ENCODE results near the gene CDH24. TPM values are rescaled to one million over a fixed set of nuclear protein-coding genes. Genes with fewer than 3 reads are reported as not detected.

Gene CDH24
- total and polyA plus RNA-seq, 2 of the 13 experiments (the other 11 are each of a cell fraction or from before 2014, with no cell fraction given) = 0.69 to 0.99 TPM

DNA sequence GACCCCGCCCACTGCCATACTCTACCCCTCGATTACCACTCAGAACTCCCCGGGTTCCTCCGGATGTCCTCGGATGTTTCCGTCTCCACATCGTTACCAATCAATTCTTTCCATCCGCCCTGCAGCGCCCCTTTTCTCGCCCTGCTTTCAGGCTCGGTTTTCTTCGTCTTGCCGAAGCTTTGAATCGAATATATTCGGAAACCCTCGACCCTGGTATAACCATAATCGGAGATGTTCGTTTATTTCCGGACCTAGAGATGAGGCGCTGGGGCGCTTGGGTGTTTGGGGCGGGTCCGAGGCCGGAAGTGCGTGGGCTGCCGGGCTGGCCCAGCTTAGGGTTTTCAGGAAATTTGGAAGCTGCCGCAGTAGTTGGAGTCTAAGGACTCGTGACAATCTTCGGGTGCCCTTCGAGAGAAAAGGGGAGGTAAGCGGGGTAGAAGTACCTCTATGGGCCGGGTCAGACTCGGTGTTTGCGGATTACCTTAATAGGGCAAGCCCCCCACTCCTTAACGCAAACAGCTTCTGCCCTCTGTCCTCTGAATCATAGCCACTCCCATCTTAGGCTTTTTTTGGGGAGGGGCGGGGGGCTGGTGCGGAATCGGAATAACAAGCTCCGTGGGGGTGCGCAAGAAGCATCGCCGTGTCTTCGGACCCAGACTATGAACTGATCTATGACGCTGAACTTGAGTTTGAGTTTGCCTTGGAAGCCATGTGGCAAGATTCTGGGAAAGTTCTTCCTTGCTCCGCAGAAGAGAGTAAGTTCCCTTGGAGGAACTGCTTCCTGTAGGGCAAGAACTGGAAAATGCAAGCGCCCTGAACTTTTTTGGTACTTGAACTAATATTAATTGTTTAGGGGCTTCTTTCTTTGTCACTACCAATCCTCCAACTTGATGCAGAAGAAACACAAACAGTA, 38.1 kb upstream of the CDH24 start, which contains the start of gene C14orf119 (continued):
- no peak for TF ChIP-seq ZNF234 (CRISPR knock-in tag; conservative IDR thresholded peaks at IDR 0.05)
- peak; percentile 92; the same call in 1 of the 2 replicates for TF ChIP-seq TSC22D2 (CRISPR knock-in tag; IDR thresholded peaks at IDR 0.05; ENCODE audit: borderline replicate concordance)
- TF ChIP-seq ZNF225 (CRISPR knock-in tag; IDR thresholded peaks at IDR 0.05) = peak; percentile 24; the same call in 1 of the 2 replicates
- peak; percentile 30; the same call in 1 of the 2 replicates for TF ChIP-seq ZSCAN31 (CRISPR knock-in tag; IDR thresholded peaks at IDR 0.05; ENCODE audit: low read depth)
- TF ChIP-seq, protein P1, sequence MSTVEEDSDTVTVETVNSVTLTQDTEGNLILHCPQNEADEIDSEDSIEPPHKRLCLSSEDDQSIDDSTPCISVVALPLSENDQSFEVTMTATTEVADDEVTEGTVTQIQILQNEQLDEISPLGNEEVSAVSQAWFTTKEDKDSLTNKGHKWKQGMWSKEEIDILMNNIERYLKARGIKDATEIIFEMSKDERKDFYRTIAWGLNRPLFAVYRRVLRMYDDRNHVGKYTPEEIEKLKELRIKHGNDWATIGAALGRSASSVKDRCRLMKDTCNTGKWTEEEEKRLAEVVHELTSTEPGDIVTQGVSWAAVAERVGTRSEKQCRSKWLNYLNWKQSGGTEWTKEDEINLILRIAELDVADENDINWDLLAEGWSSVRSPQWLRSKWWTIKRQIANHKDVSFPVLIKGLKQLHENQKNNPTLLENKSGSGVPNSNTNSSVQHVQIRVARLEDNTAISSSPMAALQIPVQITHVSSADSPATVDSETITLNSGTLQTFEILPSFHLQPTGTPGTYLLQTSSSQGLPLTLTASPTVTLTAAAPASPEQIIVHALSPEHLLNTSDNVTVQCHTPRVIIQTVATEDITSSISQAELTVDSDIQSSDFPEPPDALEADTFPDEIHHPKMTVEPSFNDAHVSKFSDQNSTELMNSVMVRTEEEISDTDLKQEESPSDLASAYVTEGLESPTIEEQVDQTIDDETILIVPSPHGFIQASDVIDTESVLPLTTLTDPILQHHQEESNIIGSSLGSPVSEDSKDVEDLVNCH (CRISPR knock-in tag; IDR thresholded peaks at IDR 0.05) = no peak
- peak; percentile 62; the same call in 1 of the 2 replicates for TF ChIP-seq ZBTB26 (CRISPR knock-in tag; IDR thresholded peaks at IDR 0.05; ENCODE audit: borderline replicate concordance)
- TF ChIP-seq TBX3 (IDR thresholded peaks at IDR 0.05; ENCODE audit: borderline replicate concordance) = no peak
- TF ChIP-seq ZNF512B (CRISPR knock-in tag; IDR thresholded peaks at IDR 0.05; ENCODE audit: borderline replicate concordance) = 0 out of 2 replicates have a peak, but pooled peaks have one; percentile 28
- TF ChIP-seq ZSCAN12 (CRISPR knock-in tag; IDR thresholded peaks at IDR 0.05) = peak; percentile 96
- TF ChIP-seq, protein P2, sequence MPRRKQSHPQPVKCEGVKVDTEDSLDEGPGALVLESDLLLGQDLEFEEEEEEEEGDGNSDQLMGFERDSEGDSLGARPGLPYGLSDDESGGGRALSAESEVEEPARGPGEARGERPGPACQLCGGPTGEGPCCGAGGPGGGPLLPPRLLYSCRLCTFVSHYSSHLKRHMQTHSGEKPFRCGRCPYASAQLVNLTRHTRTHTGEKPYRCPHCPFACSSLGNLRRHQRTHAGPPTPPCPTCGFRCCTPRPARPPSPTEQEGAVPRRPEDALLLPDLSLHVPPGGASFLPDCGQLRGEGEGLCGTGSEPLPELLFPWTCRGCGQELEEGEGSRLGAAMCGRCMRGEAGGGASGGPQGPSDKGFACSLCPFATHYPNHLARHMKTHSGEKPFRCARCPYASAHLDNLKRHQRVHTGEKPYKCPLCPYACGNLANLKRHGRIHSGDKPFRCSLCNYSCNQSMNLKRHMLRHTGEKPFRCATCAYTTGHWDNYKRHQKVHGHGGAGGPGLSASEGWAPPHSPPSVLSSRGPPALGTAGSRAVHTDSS (CRISPR knock-in tag; conservative IDR thresholded peaks at IDR 0.05) = 0 out of 2 replicates have a peak, but pooled peaks have one; percentile 80
- TF ChIP-seq ZNF678 (CRISPR knock-in tag; IDR thresholded peaks at IDR 0.05) = no peak
- TF ChIP-seq RBFOX2 (IDR thresholded peaks at IDR 0.05; ENCODE audit: low read depth, low read length) = peak; percentile 61
- peak; percentile 57; the same call in 1 of the 2 replicates for TF ChIP-seq ZNF574 (CRISPR knock-in tag; IDR thresholded peaks at IDR 0.05)
- TF ChIP-seq SP5 (CRISPR knock-in tag; IDR thresholded peaks at IDR 0.05; ENCODE audit: borderline replicate concordance, low read depth) = peak; percentile 66; the same call in 1 of the 2 replicates
